Measurements from ENCODE around the gene MYBPH.

- TF ChIP-seq CTCF (IDR thresholded peaks at IDR 0.05) (no peak), EP300 (IDR thresholded peaks at IDR 0.05) (no peak)
Measured at GRCh38 chr1:203149188-203149840, 26.3 kb downstream of the MYBPH start.
